DND-41 (cell line): ENCODE results near the gene CNOT10.

Experiments
- CTCF ChIP-seq: IDR thresholded peaks from 2 replicates; pipeline ENCODE4 v1.5.1; 2012; ENCODE audit warnings: borderline replicate concordance, low read length, moderate library complexity, mild to moderate bottlenecking; ENCODE audit not compliant: poor library complexity, severe bottlenecking; ENCODE audit errors: extremely low read depth
- EZH2 ChIP-seq: IDR thresholded peaks from 3 replicates; pipeline ENCODE4 v1.6.1; 2012; ENCODE audit warnings: borderline replicate concordance, low read depth, mild to moderate bottlenecking, moderate library complexity, low read length, inconsistent platforms; ENCODE audit not compliant: severe bottlenecking

GRCh38 chr3:32757618-32758374 lies 72.8 kb downstream of the CNOT10 start:
- TF ChIP-seq CTCF (no peak), EZH2 (no peak)
